ENCODE measurements around the gene UCK2.

DNA sequence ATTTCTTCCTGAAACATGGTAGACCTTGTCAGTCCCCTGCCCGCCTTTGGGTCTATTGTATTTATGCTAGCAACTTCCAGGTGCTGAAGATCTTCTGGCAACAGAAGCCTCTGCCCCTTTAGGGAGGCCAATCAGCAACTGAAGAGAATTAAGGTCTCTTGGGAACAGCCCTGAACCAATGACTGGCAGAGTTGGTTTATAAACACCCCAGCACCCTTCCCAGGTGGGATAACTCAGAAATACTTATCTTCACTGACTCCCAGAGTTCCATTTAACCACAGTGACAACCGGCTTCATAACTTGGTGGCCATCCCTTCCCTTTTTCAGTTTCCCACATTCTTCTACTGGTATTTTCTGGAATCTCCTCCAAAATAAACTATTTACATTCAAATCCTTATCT lies 31.5 kb upstream of the UCK2 start:
- TF ChIP-seq RBM14 (IDR thresholded peaks at IDR 0.05; ENCODE audit: borderline replicate concordance, insufficient read depth, low read depth, low read length) (no peak), SREBF1 (IDR thresholded peaks at IDR 0.05; ENCODE audit: borderline replicate concordance, low read depth, low read length) (no peak)

All from K562 (cell line).